ENCODE data around the gene ESRRA.
A peak's percentile ranks its signal among the peaks of the same experiment; 100 is the strongest.

Gene ESRRA

GRCh38 chr11:64343767-64344559 lies 38.6 kb downstream of the ESRRA start:
- no peak overlapping the region for H3K4me3 ChIP-seq (ENCODE audit: low read depth, low read length)
- peak; percentile 39 for TF ChIP-seq CTCF (conservative IDR thresholded peaks at IDR 0.05; ENCODE audit: low read depth, low read length)
- no peak for DNase-seq (ENCODE audit: low read depth)

GRCh38 chr11:64344787-64345186 lies 39.5 kb downstream of the ESRRA start:
- no peak for DNase-seq (ENCODE audit: low read depth)
- TF ChIP-seq CTCF (conservative IDR thresholded peaks at IDR 0.05; ENCODE audit: low read depth, low read length) = no peak
- no peak overlapping the region for H3K4me3 ChIP-seq (ENCODE audit: low read depth, low read length)

GRCh38 chr11:64347193-64347867 lies 42.0 kb downstream of the ESRRA start:
- H3K4me3 ChIP-seq (ENCODE audit: low read depth, low read length) = no peak overlapping the region
- peak; percentile 12 for DNase-seq (ENCODE audit: low read depth)
- no peak for TF ChIP-seq CTCF (conservative IDR thresholded peaks at IDR 0.05; ENCODE audit: low read depth, low read length)

GRCh38 chr11:64348383-64349024 lies 43.2 kb downstream of the ESRRA start:
- no peak for TF ChIP-seq CTCF (conservative IDR thresholded peaks at IDR 0.05; ENCODE audit: low read depth, low read length)
- H3K4me3 ChIP-seq (ENCODE audit: low read depth, low read length) = no peak overlapping the region
- DNase-seq (ENCODE audit: low read depth) = no peak

GRCh38 chr11:64349025-64349387 lies 43.7 kb downstream of the ESRRA start:
- no peak for DNase-seq (ENCODE audit: low read depth)
- TF ChIP-seq CTCF (conservative IDR thresholded peaks at IDR 0.05; ENCODE audit: low read depth, low read length) = no peak
- H3K4me3 ChIP-seq (ENCODE audit: low read depth, low read length) = no peak overlapping the region

GRCh38 chr11:64349404-64349803 lies 44.1 kb downstream of the ESRRA start:
- no peak for DNase-seq (ENCODE audit: low read depth)
- TF ChIP-seq CTCF (conservative IDR thresholded peaks at IDR 0.05; ENCODE audit: low read depth, low read length) = no peak
- no peak overlapping the region for H3K4me3 ChIP-seq (ENCODE audit: low read depth, low read length)
